ENCODE data around the gene CAMK4. TPM values are rescaled to one million over a fixed set of nuclear protein-coding genes. Genes with fewer than 3 reads are reported as not detected.

Gene CAMK4
- total and polyA plus RNA-seq, 2 donors (not counting 1 experiment from before 2014, with no cell fraction given): 0.83 to 5.9 TPM

- H2AFZ ChIP-seq (ENCODE audit: low read length): no peak overlapping the region
- no peak overlapping the region for H3K27ac ChIP-seq (ENCODE audit: insufficient read depth, low read length)
- no peaks in the 10 kb centered on the region for H3K79me2 ChIP-seq (ENCODE audit: control insufficient read depth, insufficient read depth, low read length)
- H3K36me3 ChIP-seq (ENCODE audit: control insufficient read depth, insufficient read depth, low read length): no peaks in the 10 kb centered on the region
- H3K9me3 ChIP-seq (ENCODE audit: control insufficient read depth, insufficient read depth, low read depth, low read length): no peaks in the 10 kb centered on the region
- no peaks in the 10 kb centered on the region for H3K4me1 ChIP-seq (ENCODE audit: control insufficient read depth, extremely low read depth, insufficient read depth, low read length)
- H4K20me1 ChIP-seq (ENCODE audit: control insufficient read depth, extremely low read depth, insufficient read depth, low read length): no peaks in the 10 kb centered on the region
- no peaks in the 10 kb centered on the region for H3K27me3 ChIP-seq (ENCODE audit: control insufficient read depth, insufficient read depth, low read length)
- no peak overlapping the region for H3K9ac ChIP-seq (ENCODE audit: insufficient read depth, low read length)
- no peak for TF ChIP-seq CTCF (conservative IDR thresholded peaks at IDR 0.05 in 1 of 2, IDR thresholded peaks at IDR 0.05 in 1 of 2; ENCODE audit: low read depth in 1 of 2, low read length in 2 of 2)
- no peak for TF ChIP-seq EZH2 (IDR thresholded peaks at IDR 0.05; ENCODE audit: low read length, missing control alignments)
- no peak for DNase-seq (ENCODE audit: low read depth in 2 of 2)
- H3K4me2 ChIP-seq (ENCODE audit: extremely low read depth, insufficient read depth, low read length): no peak overlapping the region
- H3K4me3 ChIP-seq (replicated peaks in 1 of 4; ENCODE audit: control extremely low read depth in 1 of 4, insufficient read depth in 1 of 4, low read depth in 3 of 4, low read length in 4 of 4): no peak overlapping the region
Measured at GRCh38 chr5:111243318-111243717, 19.1 kb downstream of the CAMK4 start.

GRCh38 chr5:111245654-111246053, 21.5 kb downstream of the CAMK4 start:
- no peaks in the 10 kb centered on the region for H3K36me3 ChIP-seq (ENCODE audit: control insufficient read depth, insufficient read depth, low read length)

GRCh38 chr5:111246459-111246858, 22.3 kb downstream of the CAMK4 start:
- Histone ChIP-seq H3K9ac (ENCODE audit: insufficient read depth, low read length) (no peak overlapping the region), H3K27me3 (ENCODE audit: control insufficient read depth, insufficient read depth, low read length) (no peaks in the 10 kb centered on the region), H3K4me1 (ENCODE audit: control insufficient read depth, extremely low read depth, insufficient read depth, low read length) (no peaks in the 10 kb centered on the region), H3K4me3 (replicated peaks in 1 of 4; ENCODE audit: control extremely low read depth in 1 of 4, insufficient read depth in 1 of 4, low read depth in 3 of 4, low read length in 4 of 4) (no peak overlapping the region), H2AFZ (ENCODE audit: low read length) (no peak overlapping the region), H3K36me3 (ENCODE audit: control insufficient read depth, insufficient read depth, low read length) (no peaks in the 10 kb centered on the region), H3K4me2 (ENCODE audit: extremely low read depth, insufficient read depth, low read length) (no peak overlapping the region), H3K79me2 (ENCODE audit: control insufficient read depth, insufficient read depth, low read length) (no peaks in the 10 kb centered on the region), H4K20me1 (ENCODE audit: control insufficient read depth, extremely low read depth, insufficient read depth, low read length) (no peaks in the 10 kb centered on the region), H3K9me3 (ENCODE audit: control insufficient read depth, insufficient read depth, low read depth, low read length) (no peaks in the 10 kb centered on the region), H3K27ac (ENCODE audit: insufficient read depth, low read length) (no peak overlapping the region)
- TF ChIP-seq CTCF (conservative IDR thresholded peaks at IDR 0.05 in 1 of 2, IDR thresholded peaks at IDR 0.05 in 1 of 2; ENCODE audit: low read depth in 1 of 2, low read length in 2 of 2): no peak
- TF ChIP-seq EZH2 (IDR thresholded peaks at IDR 0.05; ENCODE audit: low read length, missing control alignments): no peak
- no peak for DNase-seq (ENCODE audit: low read depth in 2 of 2)

More at GRCh38 chr5:111245654-111246053, 21.5 kb downstream of the CAMK4 start:
- Histone ChIP-seq H3K79me2 (ENCODE audit: control insufficient read depth, insufficient read depth, low read length) (no peaks in the 10 kb centered on the region), H3K9ac (ENCODE audit: insufficient read depth, low read length) (no peak overlapping the region), H3K9me3 (ENCODE audit: control insufficient read depth, insufficient read depth, low read depth, low read length) (no peaks in the 10 kb centered on the region), H3K4me2 (ENCODE audit: extremely low read depth, insufficient read depth, low read length) (no peak overlapping the region), H3K27ac (ENCODE audit: insufficient read depth, low read length) (no peak overlapping the region), H3K4me3 (replicated peaks in 1 of 4; ENCODE audit: control extremely low read depth in 1 of 4, insufficient read depth in 1 of 4, low read depth in 3 of 4, low read length in 4 of 4) (no peak overlapping the region), H3K4me1 (ENCODE audit: control insufficient read depth, extremely low read depth, insufficient read depth, low read length) (no peaks in the 10 kb centered on the region), H3K27me3 (ENCODE audit: control insufficient read depth, insufficient read depth, low read length) (no peaks in the 10 kb centered on the region), H4K20me1 (ENCODE audit: control insufficient read depth, extremely low read depth, insufficient read depth, low read length) (no peaks in the 10 kb centered on the region), H2AFZ (ENCODE audit: low read length) (no peak overlapping the region)
- DNase-seq (ENCODE audit: low read depth in 2 of 2): no peak
- TF ChIP-seq CTCF (conservative IDR thresholded peaks at IDR 0.05 in 1 of 2, IDR thresholded peaks at IDR 0.05 in 1 of 2; ENCODE audit: low read depth in 1 of 2, low read length in 2 of 2) (no peak), EZH2 (IDR thresholded peaks at IDR 0.05; ENCODE audit: low read length, missing control alignments) (no peak)

Data from fibroblast of lung (primary cell).